Psoas muscle (tissue), 8 donors: ENCODE results near the gene DBP. TPM values are rescaled to one million over a fixed set of nuclear protein-coding genes. Genes with fewer than 3 reads are reported as not detected.

ENCODE experiments used
- ATAC-seq, 4 donors: fragments of 200-7000 bp; cut with Tn5 transposase; one replicate each; pipeline ENCODE4 v1.9.1; 2020; ENCODE audit warnings: moderate library complexity in 3 of 4, mild to moderate bottlenecking in 2 of 4
- DNase-seq, 2 donors: peaks; one replicate each; pipeline ENCODE4 v3.0.0-alpha.2; 2020
- H3K27ac ChIP-seq: fragments of 200-600 bp; one replicate; pipeline ENCODE4 v1.8.0; 2022
- H3K27me3 ChIP-seq, 3 donors: fragments of 200-600 bp in 1 of 3; one replicate each; pipeline versions ENCODE4 v1.6.1 to v1.8.0; 2013 to 2022; ENCODE audit warnings: low read length in 2 of 3, mild to moderate bottlenecking in 2 of 3, moderate library complexity in 1 of 3; ENCODE audit not compliant: insufficient read depth in 3 of 3
- H3K36me3 ChIP-seq, 2 donors: fragments of 200-600 bp in 1 of 2; one replicate each; pipeline versions ENCODE4 v1.6.1 to v1.8.0; 2013 to 2022; ENCODE audit warnings: low read depth in 1 of 2, mild to moderate bottlenecking in 1 of 2, moderate library complexity in 1 of 2; ENCODE audit not compliant: insufficient read depth in 1 of 2
- H3K4me1 ChIP-seq: fragments of 200-600 bp; one replicate; pipeline ENCODE4 v1.8.0; 2022
- H3K4me3 ChIP-seq: fragments of 200-600 bp; one replicate; pipeline ENCODE4 v1.8.0; 2022; ENCODE audit warnings: mild to moderate bottlenecking
- H3K9me3 ChIP-seq: fragments of 200-600 bp; one replicate; pipeline ENCODE4 v1.8.0; 2022
- WGBS, 3 donors: extraction: QIAGEN DNeasy Blood & Tissue Kit; methylation state at CpG; one replicate each; pipeline versions ENCODE4 v1.1.6 to v1.1.7; 2013; 5-methylcytosine and 5-hydroxymethylcytosine counted together
- intact Hi-C, 2 donors: fragments of 100-400 bp; cut with DNase I; formaldehyde crosslinking; loops; one replicate each; pipeline versions ENCODE4 v1.11.0 to v1.14.2; 2022
- polyA plus RNA-seq, 3 donors: library from polyadenylated mRNA; stranded (reverse); fragments of 200-250 nt; gene quantifications; one replicate each; pipeline ENCODE4 v1.2.3, GENCODE V29; 2013
- total RNA-seq, 4 donors: library from RNA; stranded (reverse); fragmentation: NEBNext Ultra II Directional in 2 of 4; extraction: Animal tissue kit (Norgen Biotek cat#: 25700) in 2 of 4; gene quantifications; one replicate each; pipeline versions ENCODE4 v1.2.1 to v1.2.4, GENCODE V29; 2021 to 2023
- TF ChIP-seq, protein P1 (sequence below): fragments of 200-600 bp; IDR thresholded peaks from one replicate; pipeline ENCODE4 v1.8.0; 2022; ENCODE audit warnings: antibody characterized with exemption
- donor health status: healthy with polysubstance abuse.
- donor health status: DM: no; HTN: no; CAD: no; lungs with moderate emphysema.
- donor health status: Bipolar disorder and iron deficiency.
- donor health status: healthy.
- donor health status: DM: yes; HTN: yes; CAD: no.
- donor health status: DM: no; HTN: no; CAD: no.
- donor health status: DM: no; HTN: no; CAD: no.
- donor health status: DM: yes; HTN: yes; CAD: no.

The DBP gene
- total and polyA plus RNA-seq, 7 donors, result 2.8 to 14.5 (median 5.8) TPM

DNA sequence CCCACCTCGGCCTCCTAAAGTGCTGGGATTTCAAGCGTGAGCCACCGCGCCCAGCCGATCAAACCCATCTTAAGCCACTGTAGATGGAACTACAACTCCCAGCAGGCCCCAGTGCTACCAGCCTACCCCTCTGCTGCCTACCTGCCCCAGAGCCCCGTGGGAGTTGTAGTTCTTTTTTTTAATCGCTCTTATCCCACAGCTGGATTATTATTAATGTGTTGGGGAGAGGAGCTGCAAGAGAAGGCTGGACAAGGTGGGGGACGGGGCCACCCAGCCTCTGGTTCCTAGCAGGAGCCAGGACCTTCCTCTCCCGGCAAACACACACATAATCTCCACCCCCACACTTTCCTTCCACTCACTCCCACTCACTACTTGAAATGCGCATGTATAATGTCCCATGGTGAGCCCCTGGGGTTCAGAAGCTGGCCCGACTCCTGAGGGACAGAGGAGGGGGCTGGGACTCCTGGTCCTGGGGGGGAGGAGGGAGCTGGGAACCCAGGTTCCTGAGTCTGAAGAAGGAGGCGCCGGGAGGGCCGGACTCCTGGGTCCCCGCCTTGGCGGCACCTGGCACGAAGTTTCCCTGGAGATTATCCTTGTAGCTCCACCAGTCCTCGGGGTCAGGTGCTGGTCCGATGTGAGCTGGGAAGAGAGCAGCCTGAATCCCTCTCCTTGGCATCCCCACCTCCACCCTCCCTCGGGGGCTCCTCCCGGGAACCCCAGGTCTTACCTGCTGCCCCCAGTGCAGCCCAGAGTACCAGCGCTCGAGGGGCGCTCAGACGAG is 7.8 kb upstream of the DBP start:
- Histone ChIP-seq H3K27me3 (no peaks in the 10 kb centered on the region), H3K27ac (peak overlapping the region; percentile 67), H3K9me3 (no peaks in the 10 kb centered on the region), H3K4me1 (peaks cover 18% of the 10 kb centered on the region), H3K36me3 (no peaks in the 10 kb centered on the region), H3K4me3 (peak overlapping the region; percentile 71)
- peak; percentile 73 to 86 for DNase-seq
- peak; percentile 73 to 85 (median 82) for ATAC-seq
- TF ChIP-seq, protein P1, sequence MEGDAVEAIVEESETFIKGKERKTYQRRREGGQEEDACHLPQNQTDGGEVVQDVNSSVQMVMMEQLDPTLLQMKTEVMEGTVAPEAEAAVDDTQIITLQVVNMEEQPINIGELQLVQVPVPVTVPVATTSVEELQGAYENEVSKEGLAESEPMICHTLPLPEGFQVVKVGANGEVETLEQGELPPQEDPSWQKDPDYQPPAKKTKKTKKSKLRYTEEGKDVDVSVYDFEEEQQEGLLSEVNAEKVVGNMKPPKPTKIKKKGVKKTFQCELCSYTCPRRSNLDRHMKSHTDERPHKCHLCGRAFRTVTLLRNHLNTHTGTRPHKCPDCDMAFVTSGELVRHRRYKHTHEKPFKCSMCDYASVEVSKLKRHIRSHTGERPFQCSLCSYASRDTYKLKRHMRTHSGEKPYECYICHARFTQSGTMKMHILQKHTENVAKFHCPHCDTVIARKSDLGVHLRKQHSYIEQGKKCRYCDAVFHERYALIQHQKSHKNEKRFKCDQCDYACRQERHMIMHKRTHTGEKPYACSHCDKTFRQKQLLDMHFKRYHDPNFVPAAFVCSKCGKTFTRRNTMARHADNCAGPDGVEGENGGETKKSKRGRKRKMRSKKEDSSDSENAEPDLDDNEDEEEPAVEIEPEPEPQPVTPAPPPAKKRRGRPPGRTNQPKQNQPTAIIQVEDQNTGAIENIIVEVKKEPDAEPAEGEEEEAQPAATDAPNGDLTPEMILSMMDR, result no peak
- intact Hi-C loops, result loop anchor here (5.0 kb wide), 3 partner anchors 97 to 197 kb away; partner anchors contain the start of genes HSD17B14 (in 1 of the 2) and RASIP1 (in 1 of the 2)
- WGBS, 3 donors, result 4 to 7% (median 5%) methylated on average over 22 to 25 of the region's 25 CpGs

DNA sequence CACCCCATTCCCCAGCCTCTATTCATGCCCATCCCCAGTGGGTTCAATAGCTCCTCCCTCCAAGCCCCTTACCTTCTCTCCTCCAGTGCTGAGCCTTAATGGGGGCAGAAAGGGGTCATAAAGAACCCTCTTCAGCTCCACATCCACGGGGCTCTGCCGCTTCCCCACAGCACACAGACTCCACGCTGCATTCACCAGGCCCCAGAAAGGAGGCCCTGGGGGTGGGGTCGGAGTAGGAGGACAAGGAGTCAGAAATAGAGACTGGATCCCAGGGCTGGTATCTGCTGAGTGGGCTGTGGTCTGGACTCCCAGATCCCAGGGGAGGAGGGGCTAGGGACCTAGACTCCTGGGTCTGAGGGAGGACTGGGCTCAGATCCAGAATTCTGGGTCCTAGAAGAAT is 7.2 kb upstream of the DBP start:
- intact Hi-C loops, result no loop called here
- WGBS, 3 donors, result 73 to 83% (median 76%) methylated on average over 4 of the region's 4 CpGs
- no peak overlapping the region for H3K27ac ChIP-seq
- TF ChIP-seq, protein P1, result no peak
- no peaks in the 10 kb centered on the region for H3K27me3 ChIP-seq
- no peak for ATAC-seq
- no peak for DNase-seq
- H3K4me3 ChIP-seq, result peak overlapping the region; percentile 71
- H3K9me3 ChIP-seq, result no peaks in the 10 kb centered on the region
- peaks cover 18% of the 10 kb centered on the region for H3K4me1 ChIP-seq
- H3K36me3 ChIP-seq, result no peaks in the 10 kb centered on the region

DNA sequence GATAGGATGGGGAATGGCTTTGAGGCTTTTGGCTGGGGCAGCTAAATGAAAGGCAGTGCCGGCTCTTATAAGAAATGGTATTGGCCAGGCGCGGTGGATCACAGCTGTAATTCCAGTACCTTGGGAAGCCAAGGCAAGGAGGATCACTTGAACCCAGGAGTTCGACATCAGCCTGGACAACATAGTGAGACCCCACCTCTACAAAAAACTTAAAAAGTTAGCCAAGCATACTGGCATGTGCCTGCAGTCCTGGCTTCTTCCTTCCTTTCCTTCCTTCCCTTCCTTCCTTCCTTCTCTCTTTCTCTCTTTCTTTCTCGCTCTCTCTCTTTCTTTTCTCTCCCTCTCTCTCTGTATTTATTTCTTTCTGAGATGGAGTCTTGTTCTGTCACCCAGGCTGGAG is 5.7 kb upstream of the DBP start:
- ATAC-seq (no peak), DNase-seq (no peak)
- 89 to 91% (median 90%) methylated on average over 5 of the region's 5 CpGs for WGBS, 3 donors
- Histone ChIP-seq H3K4me3 (no peak overlapping the region), H3K27ac (no peak overlapping the region), H3K9me3 (no peaks in the 10 kb centered on the region), H3K27me3 (no peaks in the 10 kb centered on the region), H3K36me3 (no peaks in the 10 kb centered on the region), H3K4me1 (peaks cover 23% of the 10 kb centered on the region)
- intact Hi-C loops, result no loop called here
- TF ChIP-seq, protein P1, result no peak

DNA sequence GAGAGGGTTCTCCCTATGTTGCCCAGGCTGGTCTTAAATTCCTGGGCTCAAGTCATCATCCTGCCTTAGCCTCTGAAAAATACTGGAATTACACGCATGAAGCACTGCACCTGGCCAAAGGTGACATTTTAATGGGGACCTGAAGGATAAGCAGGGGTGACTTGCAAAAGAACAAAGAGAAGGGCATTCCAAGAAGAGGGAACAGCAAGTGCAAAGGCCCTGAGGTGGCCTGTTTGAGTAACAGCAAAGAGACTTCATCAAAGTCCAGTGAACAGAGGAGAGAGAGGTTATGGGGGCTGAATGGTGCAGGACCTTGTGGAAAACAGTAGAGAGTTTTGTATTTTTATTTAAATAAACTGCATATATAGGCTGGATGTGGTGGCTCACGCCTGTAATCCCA is 4.7 kb upstream of the DBP start:
- H3K27ac ChIP-seq, result no peak overlapping the region
- H3K9me3 ChIP-seq, result no peaks in the 10 kb centered on the region
- H3K4me1 ChIP-seq, result peaks cover 23% of the 10 kb centered on the region
- no peaks in the 10 kb centered on the region for H3K27me3 ChIP-seq
- H3K36me3 ChIP-seq, result no peaks in the 10 kb centered on the region
- H3K4me3 ChIP-seq, result no peak overlapping the region
- TF ChIP-seq, protein P1, result no peak
- DNase-seq, result no peak
- no peak for ATAC-seq
- WGBS, 3 donors, result 94 to 100% (median 98%) methylated on average over 2 of the region's 2 CpGs
- intact Hi-C loops, result no loop called here
